ENCODE results near the gene RAB9B.
A peak's percentile ranks its signal among the peaks of the same experiment; 100 is the strongest.
"Not testable (repeated sequence)": the region's sequence is repeated elsewhere in the genome, so short reads cannot be mapped to it uniquely, and the experiment has no call there.

RAB9B gene

GRCh38 chrX:103831803-103832544 lies at the start of gene RAB9B:
Gene RAB9B (minus strand): TSS chrX:103832257. CDS start chrX:103825784, 6,473 bp downstream.
- DNase-seq (ENCODE audit: low spot score) = peak; percentile 62

GRCh38 chrX:103879339-103879738 lies 47.3 kb upstream of the RAB9B start:
- DNase-seq (ENCODE audit: low spot score) = no peak

GRCh38 chrX:103878466-103879122 lies 46.5 kb upstream of the RAB9B start:
- DNase-seq (ENCODE audit: low spot score) = no peak

- DNase-seq (ENCODE audit: low spot score) = no peak
Observed at GRCh38 chrX:103877571-103877970, 45.5 kb upstream of the RAB9B start.

- no peak for DNase-seq (ENCODE audit: low spot score)
Observed at GRCh38 chrX:103864886-103865534, 33.0 kb upstream of the RAB9B start.

- DNase-seq (ENCODE audit: low spot score) = no peak
Observed at GRCh38 chrX:103864149-103864548, 32.1 kb upstream of the RAB9B start.

- no peak for DNase-seq (ENCODE audit: low spot score)
Observed at GRCh38 chrX:103861200-103861599, 29.1 kb upstream of the RAB9B start.

- DNase-seq (ENCODE audit: low spot score) = no peak
Observed at GRCh38 chrX:103849558-103849957, 17.5 kb upstream of the RAB9B start.

GRCh38 chrX:103847174-103847870 lies 15.3 kb upstream of the RAB9B start:
- no peak for DNase-seq (ENCODE audit: low spot score)

- no peak for DNase-seq (ENCODE audit: low spot score)
Observed at GRCh38 chrX:103846386-103846785, 14.3 kb upstream of the RAB9B start.

- peak; percentile 30 for DNase-seq (ENCODE audit: low spot score)
Observed at GRCh38 chrX:103845165-103845653, 13.2 kb upstream of the RAB9B start.

GRCh38 chrX:103839404-103839803 lies 7.3 kb upstream of the RAB9B start:
- no peak for DNase-seq (ENCODE audit: low spot score)

GRCh38 chrX:103831342-103831802 lies 685 bp downstream of the RAB9B start:
- no peak for DNase-seq (ENCODE audit: low spot score)

GRCh38 chrX:103830848-103831247 lies 1.2 kb downstream of the RAB9B start:
- no peak for DNase-seq (ENCODE audit: low spot score)

- no peak for DNase-seq (ENCODE audit: low spot score)
Observed at GRCh38 chrX:103828529-103828928, 3.5 kb downstream of the RAB9B start.

GRCh38 chrX:103825881-103826280 lies 6.2 kb downstream of the RAB9B start:
- DNase-seq (ENCODE audit: low spot score) = no peak

GRCh38 chrX:103823591-103823990 lies 8.5 kb downstream of the RAB9B start:
- no peak for DNase-seq (ENCODE audit: low spot score)

GRCh38 chrX:103820802-103821201 lies 11.3 kb downstream of the RAB9B start:
- DNase-seq (ENCODE audit: low spot score) = not testable (repeated sequence)

- no peak for DNase-seq (ENCODE audit: low spot score)
Observed at GRCh38 chrX:103818842-103819619, 13.0 kb downstream of the RAB9B start.

- no peak for DNase-seq (ENCODE audit: low spot score)
Observed at GRCh38 chrX:103817502-103817901, 14.6 kb downstream of the RAB9B start.

- not testable (repeated sequence) for DNase-seq (ENCODE audit: low spot score)
Observed at GRCh38 chrX:103817101-103817500, 15.0 kb downstream of the RAB9B start.
